Esophagus (tissue), 2 donors: ENCODE results near the gene NTMT1. TPM values are rescaled to one million over a fixed set of nuclear protein-coding genes. Genes with fewer than 3 reads are reported as not detected.

Experiments used
- H3K27ac ChIP-seq, 2 donors: one replicate each; pipeline ENCODE4 v1.5.1; 2013; ENCODE audit warnings: low read depth in 2 of 2, mild to moderate bottlenecking in 2 of 2, inconsistent platforms in 1 of 2, low read length in 1 of 2, moderate library complexity in 1 of 2
- H3K27me3 ChIP-seq, 2 donors: one replicate each; pipeline ENCODE4 v1.6.1; 2013; ENCODE audit warnings: low read length in 2 of 2, control low read depth in 1 of 2, mild to moderate bottlenecking in 1 of 2; ENCODE audit not compliant: insufficient read depth in 2 of 2, control insufficient read depth in 1 of 2
- H3K36me3 ChIP-seq, 2 donors: one replicate each; pipeline ENCODE4 v1.6.1; 2013; ENCODE audit warnings: low read length in 1 of 2; ENCODE audit not compliant: control insufficient read depth in 2 of 2, insufficient read depth in 2 of 2
- H3K4me1 ChIP-seq, 2 donors: one replicate each; pipeline ENCODE4 v1.6.1; 2013; ENCODE audit warnings: low read length in 1 of 2; ENCODE audit not compliant: control insufficient read depth in 2 of 2, insufficient read depth in 2 of 2
- H3K4me3 ChIP-seq, 2 donors: one replicate each; pipeline ENCODE4 v1.5.1; 2013; ENCODE audit warnings: low read length in 2 of 2, mild to moderate bottlenecking in 2 of 2, low read depth in 1 of 2, moderate library complexity in 1 of 2
- H3K9me3 ChIP-seq, 2 donors: one replicate each; pipeline ENCODE4 v1.6.1; 2013; ENCODE audit warnings: mild to moderate bottlenecking in 2 of 2, low read depth in 1 of 2, low read length in 1 of 2, moderate library complexity in 1 of 2; ENCODE audit not compliant: control insufficient read depth in 2 of 2, insufficient read depth in 1 of 2
- WGBS, 2 donors: extraction: QIAGEN DNeasy Blood & Tissue Kit; methylation state at CpG; one replicate each; pipeline ENCODE4 v1.1.7; 2013; 5-methylcytosine and 5-hydroxymethylcytosine counted together
- polyA plus RNA-seq, 2 donors: library from polyadenylated mRNA; stranded (reverse); fragments of 200-250 nt; gene quantifications; one replicate each; pipeline ENCODE4 v1.2.3, GENCODE V29; 2013
- donor health status: healthy with polysubstance abuse.
- donor health status: Bipolar disorder and iron deficiency.

The NTMT1 gene
- polyA plus RNA-seq, 2 donors = 14.2 to 30.6 TPM

GRCh38 chr9:129612815-129613519 lies 13.0 kb upstream of the NTMT1 start:
- peaks cover 3 to 15% of the 10 kb centered on the region in 2 donors for H3K4me1 ChIP-seq
- H3K27ac ChIP-seq = no peak overlapping the region

DNA sequence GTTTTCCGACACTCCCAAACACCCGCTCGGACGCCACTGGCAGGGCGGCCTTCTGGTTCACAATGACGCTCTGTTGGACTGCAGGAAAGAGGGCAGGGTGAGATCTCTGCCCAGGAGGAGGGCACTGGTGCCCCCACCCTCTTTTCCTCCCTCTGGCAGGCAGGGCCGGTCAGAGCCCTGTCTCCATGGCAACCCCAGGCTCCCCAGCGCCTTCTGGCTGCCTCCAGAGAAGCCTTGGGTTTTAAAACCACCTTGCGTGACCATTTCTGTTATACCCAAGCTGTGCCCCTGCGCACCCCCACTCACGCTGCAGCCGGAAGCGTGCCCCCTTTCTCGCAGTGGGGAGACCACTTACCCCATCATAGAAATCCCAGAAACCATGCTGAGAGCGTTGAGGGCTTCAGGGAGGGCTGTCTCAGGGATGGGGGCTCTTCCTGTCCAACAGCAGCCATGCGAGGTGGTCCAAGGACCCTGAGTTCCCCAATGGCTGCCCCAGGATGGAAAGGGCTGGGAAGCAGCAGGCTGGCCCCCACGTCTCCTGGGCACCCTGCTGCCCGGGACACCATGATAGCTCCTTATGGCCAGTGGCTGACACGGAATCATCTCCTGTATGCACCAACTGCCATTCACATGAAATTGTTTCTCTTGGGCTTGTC lies 12.3 kb upstream of the NTMT1 start:
- 62 to 66% methylated on average over 15 to 19 of the region's 19 CpGs for WGBS, 2 donors
- no peaks in the 10 kb centered on the region for H3K27me3 ChIP-seq

More at GRCh38 chr9:129612815-129613519, 13.0 kb upstream of the NTMT1 start:
- Histone ChIP-seq H3K36me3 (no peaks in the 10 kb centered on the region), H3K4me3 (no peak overlapping the region), H3K27me3 (no peaks in the 10 kb centered on the region), H3K9me3 (no peaks in the 10 kb centered on the region)
- 75 to 76% methylated on average over 15 of the region's 15 CpGs for WGBS, 2 donors

DNA sequence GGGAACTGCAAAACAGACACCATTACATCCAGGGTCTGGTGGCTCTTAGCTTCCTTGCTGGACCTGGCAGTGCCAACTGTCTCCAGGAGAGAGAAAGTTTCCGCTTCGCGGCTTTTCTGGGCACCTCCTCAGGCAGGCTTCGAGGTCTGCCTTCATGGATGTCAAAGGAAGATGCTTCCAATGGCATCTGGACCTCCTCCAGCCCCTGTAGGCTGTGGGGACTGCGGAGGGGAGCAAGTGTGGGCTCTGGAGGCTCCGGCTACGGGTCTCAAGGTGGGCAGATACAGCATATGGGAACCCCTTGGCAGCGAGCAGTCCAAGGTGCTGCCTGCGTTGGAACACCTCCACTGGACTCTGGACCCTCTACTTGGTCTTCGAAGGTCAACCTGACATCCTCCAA lies 11.0 kb upstream of the NTMT1 start:
- peaks cover 0 to 3% of the 10 kb centered on the region in 2 donors for H3K27me3 ChIP-seq

More for the DNA sequence above, 12.3 kb upstream of the NTMT1 start:
- Histone ChIP-seq H3K4me1 (peaks cover 0 to 15% of the 10 kb centered on the region in 2 donors), H3K4me3 (no peak overlapping the region), H3K27ac (no peak overlapping the region), H3K9me3 (no peaks in the 10 kb centered on the region), H3K36me3 (no peaks in the 10 kb centered on the region)

GRCh38 chr9:129615407-129616285 lies 10.3 kb upstream of the NTMT1 start:
- H3K9me3 ChIP-seq = no peaks in the 10 kb centered on the region
- peaks cover 0 to 3% of the 10 kb centered on the region in 2 donors for H3K27me3 ChIP-seq
- H3K36me3 ChIP-seq = no peaks in the 10 kb centered on the region
- H3K4me3 ChIP-seq = no peak overlapping the region
- H3K4me1 ChIP-seq = peaks cover 0 to 10% of the 10 kb centered on the region in 2 donors
- H3K27ac ChIP-seq = no peak overlapping the region
- 75 to 77% methylated on average over 31 of the region's 31 CpGs for WGBS, 2 donors

More for the DNA sequence above, 11.0 kb upstream of the NTMT1 start:
- Histone ChIP-seq H3K4me1 (peaks cover 0 to 8% of the 10 kb centered on the region in 2 donors), H3K36me3 (no peaks in the 10 kb centered on the region), H3K4me3 (no peak overlapping the region), H3K9me3 (no peaks in the 10 kb centered on the region), H3K27ac (no peak overlapping the region)
- WGBS, 2 donors = 83 to 84% methylated on average over 10 of the region's 10 CpGs

DNA sequence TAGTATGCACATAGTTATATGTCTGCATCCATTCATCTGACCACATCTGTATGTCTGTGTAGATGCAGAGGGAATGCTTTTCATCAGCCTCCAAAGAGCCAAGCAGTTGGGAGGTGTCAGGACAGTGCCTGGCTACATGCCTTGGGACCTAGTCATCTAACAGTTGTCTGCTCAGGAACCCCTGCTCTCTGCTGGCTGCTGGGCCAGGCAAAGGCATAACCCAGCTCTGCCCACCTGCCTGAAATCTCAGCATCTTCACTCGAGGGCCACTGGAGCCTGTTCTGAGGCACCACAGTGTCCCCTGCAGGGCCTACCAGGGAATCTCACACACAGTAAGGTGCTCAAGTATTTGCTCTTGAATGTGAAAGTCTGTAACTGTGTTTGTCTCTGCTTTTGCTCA lies 8.8 kb upstream of the NTMT1 start:
- 4 to 6% methylated on average over 1 of the region's 1 CpG for WGBS, 2 donors
- H3K27me3 ChIP-seq = peaks cover 0 to 5% of the 10 kb centered on the region in 2 donors
- H3K9me3 ChIP-seq = no peaks in the 10 kb centered on the region
- H3K4me3 ChIP-seq = no peak overlapping the region
- no peak overlapping the region for H3K27ac ChIP-seq
- peaks cover 0 to 3% of the 10 kb centered on the region in 2 donors for H3K4me1 ChIP-seq
- no peaks in the 10 kb centered on the region for H3K36me3 ChIP-seq

DNA sequence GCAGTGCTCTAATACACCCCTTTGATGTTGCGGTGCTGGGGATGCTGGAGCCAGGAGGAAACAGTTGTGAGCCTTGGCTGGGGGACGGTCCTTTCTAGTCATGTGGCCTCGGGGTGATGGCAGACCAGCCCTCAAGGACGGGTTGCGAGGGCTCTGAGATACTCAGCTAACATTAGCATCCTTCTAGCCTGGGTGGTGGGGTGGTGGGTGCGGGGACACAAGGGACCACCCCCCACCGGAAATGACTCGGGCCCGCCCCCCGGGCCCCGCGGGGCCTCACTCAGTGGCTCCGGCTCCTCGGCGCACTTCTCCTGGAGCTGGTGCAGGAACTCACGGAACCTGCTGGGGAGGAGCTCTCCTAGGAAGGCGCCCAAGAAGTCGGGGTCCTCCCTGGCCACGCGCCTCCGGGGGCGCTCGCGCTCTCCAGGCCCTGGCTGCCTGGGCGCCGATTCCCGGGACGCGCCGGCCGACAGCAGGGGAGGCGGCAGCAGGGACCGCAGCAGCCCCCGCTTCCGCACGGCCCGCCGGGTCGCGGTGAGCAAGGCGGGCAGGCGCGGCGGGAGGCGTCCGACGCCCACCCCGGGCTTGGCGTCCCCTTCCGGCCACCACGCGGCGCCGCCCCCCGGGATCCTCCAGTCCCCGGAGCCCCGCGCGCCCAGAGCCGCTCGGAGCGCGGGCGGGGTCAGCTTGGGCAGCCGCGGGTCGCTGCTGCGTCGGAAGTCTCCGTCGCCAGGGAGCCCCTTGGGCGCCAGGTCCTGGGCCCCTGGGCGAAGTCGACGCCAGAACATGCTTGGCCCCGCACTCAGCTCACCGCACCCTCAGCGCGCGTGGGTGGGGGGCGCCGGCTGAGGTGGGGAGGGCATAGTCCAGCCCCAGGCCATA lies 5.9 kb upstream of the NTMT1 start:
- Histone ChIP-seq H3K9me3 (no peaks in the 10 kb centered on the region), H3K27me3 (peaks cover 0 to 5% of the 10 kb centered on the region in 2 donors), H3K4me3 (peak overlapping the region; percentile 31 to 46), H3K4me1 (peaks cover 0 to 3% of the 10 kb centered on the region in 2 donors), H3K27ac (no peak overlapping the region), H3K36me3 (no peaks in the 10 kb centered on the region)
- 2% methylated on average over 51 to 82 of the region's 82 CpGs for WGBS, 2 donors

DNA sequence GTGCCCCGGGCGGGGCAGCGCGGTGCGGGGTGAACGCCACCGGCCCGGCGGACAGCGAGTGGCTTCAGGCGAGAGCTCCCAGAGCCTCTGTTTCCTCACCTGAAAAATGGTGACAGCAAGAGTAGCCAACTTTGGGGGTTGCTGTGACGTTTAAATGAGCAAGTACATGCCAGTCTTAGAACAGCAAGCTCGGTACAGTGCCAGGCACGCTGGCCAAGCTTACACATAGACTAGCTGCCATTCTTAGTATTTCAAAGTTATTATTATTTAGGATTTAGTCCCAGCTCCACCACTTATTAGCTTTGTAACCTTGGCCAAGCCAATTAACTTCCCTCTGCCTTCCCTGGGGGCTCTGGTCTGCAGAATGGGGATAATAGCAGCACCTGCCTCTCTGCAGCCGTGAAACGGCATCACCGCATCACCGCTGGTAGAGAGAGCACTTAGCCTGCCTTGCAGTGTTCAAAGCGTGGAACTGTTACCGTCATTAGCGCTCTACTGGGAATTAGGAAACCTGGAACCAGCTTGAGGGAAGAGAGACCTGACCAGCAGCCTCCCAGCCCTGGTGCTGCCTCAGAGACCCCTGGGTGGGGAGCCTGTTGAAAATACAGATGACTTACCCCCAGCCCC lies 5.2 kb upstream of the NTMT1 start, which contains the start of gene C9orf50:
C9orf50 (minus strand) TSS at position 433 of the 627 bp plus-strand sequence. CDS start 527 bp downstream, outside the sequence.
- H3K9me3 ChIP-seq = no peaks in the 10 kb centered on the region
- H3K27me3 ChIP-seq = peaks cover 0 to 5% of the 10 kb centered on the region in 2 donors
- H3K36me3 ChIP-seq = no peaks in the 10 kb centered on the region
- 20 to 22% methylated on average over 21 of the region's 21 CpGs for WGBS, 2 donors
- no peak within 1 kb of the TSS for H3K27ac ChIP-seq
- peaks cover 3 to 4% of the 10 kb centered on the region in 2 donors for H3K4me1 ChIP-seq
- H3K4me3 ChIP-seq = peak within 1 kb of the TSS; percentile 31 to 46

GRCh38 chr9:129623331-129623730 lies 2.6 kb upstream of the NTMT1 start:
- H3K27ac ChIP-seq = no peak overlapping the region
- H3K36me3 ChIP-seq = no peaks in the 10 kb centered on the region
- H3K4me1 ChIP-seq = peaks cover 7 to 15% of the 10 kb centered on the region in 2 donors
- H3K27me3 ChIP-seq = peaks cover 0 to 5% of the 10 kb centered on the region in 2 donors
- 63 to 68% methylated on average over 6 of the region's 6 CpGs for WGBS, 2 donors
- H3K4me3 ChIP-seq = no peak overlapping the region
- no peaks in the 10 kb centered on the region for H3K9me3 ChIP-seq
